MM.1S (cell line): ENCODE results near the gene MVD.

ENCODE experiments used
- CTCF ChIP-seq: fragments of 300-600 bp; sonication (generic); IDR thresholded peaks from 2 replicates; pipeline ENCODE4 v1.5.1; 2016; ENCODE audit warnings: antibody characterized with exemption, low read length, mixed read lengths
- EZH2 ChIP-seq: fragments of 300-600 bp; sonication (generic); optimal IDR thresholded peaks from 2 replicates; pipeline ENCODE3; 2017; ENCODE audit warnings: low read depth, mild to moderate bottlenecking, antibody characterized with exemption, low read length, mixed read lengths

- TF ChIP-seq CTCF (no peak), EZH2 (no peak)
These were observed 23.5 kb downstream of the MVD start for GRCh38 chr16:88639231-88640038.
